ENCODE data around the gene VEZF1.

DNA sequence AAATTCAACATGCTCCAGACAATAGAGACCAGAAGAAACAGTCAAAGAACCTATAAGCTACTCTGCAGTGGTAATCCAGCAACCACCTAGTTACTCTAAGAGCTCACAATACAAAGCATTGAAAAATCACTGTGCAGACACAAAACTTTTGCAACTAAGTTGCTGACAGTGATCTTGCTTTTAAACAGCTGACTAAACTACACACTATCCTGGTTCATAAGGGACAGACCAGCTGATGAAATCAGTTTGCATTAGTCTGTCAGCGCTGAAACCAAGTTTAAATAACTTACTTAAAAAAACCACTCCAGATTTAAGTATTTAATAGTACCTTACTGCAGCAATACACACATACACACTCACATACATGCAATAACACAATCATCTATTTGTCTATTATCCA is 4.6 kb downstream of the VEZF1 start:
- no peak for TF ChIP-seq CTCF (IDR thresholded peaks at IDR 0.05)
- TF ChIP-seq POLR2A (IDR thresholded peaks at IDR 0.05) = no peak
- TF ChIP-seq EP300 (IDR thresholded peaks at IDR 0.05) = no peak

All from ovary (tissue), 3 donors.